NCI-H2227 (cell line): ENCODE measurements around the gene TMEM97.
"Not testable (repeated sequence)": the region's sequence is repeated elsewhere in the genome, so short reads cannot be mapped to it uniquely, and the experiment has no call there.

Source experiments
- DNase-seq: peaks from one replicate; lab custom pipeline; 2025; ENCODE audit not compliant: unreplicated experiment; lab: John Stamatoyannopoulos, UW

TMEM97 gene

GRCh38 chr17:28318759-28319597 lies at the start of gene TMEM97:
TSS of gene TMEM97 (plus strand) at chr17:28319200. CDS start at chr17:28319240, 40 bp downstream.
- DNase-seq = peak; percentile 96

GRCh38 chr17:28270055-28270454 lies 48.9 kb upstream of the TMEM97 start:
- no peak for DNase-seq

- DNase-seq = no peak
Measured at GRCh38 chr17:28270926-28271325, 48.1 kb upstream of the TMEM97 start.

DNA sequence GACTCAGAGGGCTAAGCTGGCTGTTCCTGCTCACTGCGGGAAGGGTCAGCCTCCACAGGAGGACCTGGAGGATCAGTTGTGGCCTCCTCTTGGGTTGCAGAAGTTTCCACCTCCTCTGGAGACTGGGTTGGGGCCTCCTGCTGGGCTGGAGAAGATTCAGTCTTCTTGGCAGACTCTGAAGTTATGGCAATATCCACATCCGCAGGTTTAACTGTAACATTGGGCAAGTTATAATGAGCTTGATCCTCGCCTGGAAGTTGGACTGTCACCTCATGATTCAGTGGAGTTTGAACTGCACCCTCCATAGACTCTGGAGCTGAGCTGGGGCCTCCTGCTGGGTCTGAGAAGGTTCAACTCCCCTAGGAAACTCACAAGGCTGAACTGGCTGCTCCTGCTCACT lies 47.6 kb upstream of the TMEM97 start:
- no peak for DNase-seq

- DNase-seq = no peak
Measured at GRCh38 chr17:28272166-28272565, 46.8 kb upstream of the TMEM97 start.

- not testable (repeated sequence) for DNase-seq
Measured at GRCh38 chr17:28273341-28273740, 45.7 kb upstream of the TMEM97 start.

GRCh38 chr17:28274591-28275265 lies 44.3 kb upstream of the TMEM97 start:
- DNase-seq = no peak

- no peak for DNase-seq
Measured at GRCh38 chr17:28276011-28276410, 43.0 kb upstream of the TMEM97 start.

GRCh38 chr17:28279411-28279810 lies 39.6 kb upstream of the TMEM97 start:
- no peak for DNase-seq

DNA sequence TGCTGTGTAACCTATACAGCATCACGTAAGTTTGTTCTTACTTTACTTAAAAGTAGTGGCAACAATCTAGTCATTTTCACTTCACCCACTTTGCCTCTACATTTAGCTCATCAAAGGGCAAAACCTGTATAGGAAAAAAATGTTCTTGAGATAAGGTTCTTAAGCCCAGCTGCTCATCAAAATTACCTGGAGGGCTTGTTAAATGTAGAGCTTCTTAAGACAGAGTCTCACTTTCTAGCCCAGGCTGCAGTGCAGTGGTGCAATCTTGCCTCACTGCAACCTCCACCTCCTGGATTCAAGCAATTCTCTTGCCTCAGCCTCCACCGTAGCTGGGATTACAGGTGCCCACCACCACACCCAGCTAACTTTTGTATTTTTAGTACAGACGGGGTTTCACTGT lies 38.2 kb upstream of the TMEM97 start:
- no peak for DNase-seq

GRCh38 chr17:28282596-28282995 lies 36.4 kb upstream of the TMEM97 start:
- DNase-seq = peak; percentile 32

DNA sequence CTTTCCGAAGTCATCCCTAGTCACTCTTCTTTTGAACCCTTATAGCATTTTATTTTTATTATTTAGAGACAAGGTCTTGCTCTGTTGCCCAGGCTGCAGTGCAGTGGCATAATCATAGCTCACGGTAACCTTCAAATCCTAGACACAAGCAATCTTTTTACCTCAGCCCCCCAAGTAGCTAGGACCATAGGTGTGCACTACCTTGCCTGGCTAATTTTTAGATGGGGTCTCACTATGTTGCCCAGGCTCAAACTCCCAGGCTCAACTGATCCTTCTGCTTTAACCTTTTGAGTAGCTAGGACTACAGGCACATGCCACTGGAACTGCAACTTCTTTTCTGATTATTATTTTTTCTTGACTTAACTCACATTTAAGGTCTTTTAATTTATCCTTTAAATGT lies 33.0 kb upstream of the TMEM97 start:
- DNase-seq = no peak

GRCh38 chr17:28290703-28291102 lies 28.3 kb upstream of the TMEM97 start:
- no peak for DNase-seq

DNA sequence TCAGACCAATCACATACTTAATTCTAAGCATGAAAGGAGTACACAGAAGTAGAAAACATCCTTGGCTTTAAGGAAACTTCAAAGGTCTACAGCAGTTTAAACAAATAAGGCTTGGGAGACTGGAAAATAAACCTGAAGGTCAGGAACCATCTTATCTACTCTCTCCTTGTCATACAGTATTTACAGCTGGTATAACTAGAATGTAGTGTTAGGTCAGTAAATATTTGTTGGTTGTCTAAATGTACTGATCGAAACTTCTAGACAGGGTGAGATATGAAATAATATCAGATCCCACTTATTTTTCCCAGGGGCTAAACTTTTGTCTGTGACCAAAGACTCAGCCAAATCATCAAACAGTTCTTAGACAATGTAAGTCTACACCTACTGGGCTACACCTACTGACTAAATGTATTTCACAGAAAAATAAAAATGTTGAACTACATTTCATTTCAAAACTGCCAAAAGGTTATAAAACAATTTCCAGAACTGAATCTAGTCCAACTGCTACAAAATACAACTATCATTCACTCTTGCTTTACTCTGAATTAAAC lies 27.1 kb upstream of the TMEM97 start:
- DNase-seq = no peak

DNA sequence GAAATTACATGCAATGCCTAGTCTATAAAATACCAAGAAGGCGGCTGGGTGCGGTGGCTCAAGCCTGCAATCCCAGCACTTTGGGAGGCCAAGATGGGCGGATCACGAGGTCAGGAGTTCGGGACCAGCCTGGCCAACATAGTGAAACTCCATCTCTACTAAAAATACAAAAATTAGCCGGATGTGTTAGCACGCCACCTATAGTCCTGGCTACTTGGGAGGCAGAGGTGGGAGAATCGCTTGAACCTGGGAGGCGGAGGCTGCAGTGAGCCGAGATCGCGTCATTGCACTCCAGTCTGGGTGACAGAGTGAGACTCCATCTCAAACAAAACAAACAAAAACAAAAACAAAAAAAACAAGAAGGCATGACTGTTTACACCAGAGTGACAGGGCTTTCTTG lies 26.1 kb upstream of the TMEM97 start:
- DNase-seq = not testable (repeated sequence)

DNA sequence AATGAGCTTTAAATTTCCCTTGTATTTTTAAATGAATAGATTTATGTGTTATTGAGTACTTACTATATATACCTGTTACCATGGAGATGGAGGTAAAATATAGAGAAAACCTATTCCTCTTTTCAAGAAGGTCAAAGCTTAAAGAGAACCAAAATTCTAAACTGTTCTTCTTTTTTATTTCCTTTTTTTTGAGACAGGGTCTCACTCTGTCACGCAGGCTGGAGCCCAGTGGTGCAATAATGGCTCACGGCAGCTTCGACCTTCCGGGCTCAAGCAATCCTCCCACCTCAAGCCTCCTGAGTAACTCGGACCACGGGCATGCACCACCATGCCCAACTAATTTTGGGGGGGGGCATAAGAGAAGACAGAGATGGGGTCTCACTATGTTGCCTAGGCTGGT lies 25.0 kb upstream of the TMEM97 start:
- DNase-seq = no peak

GRCh38 chr17:28295677-28296578 lies 23.1 kb upstream of the TMEM97 start:
- DNase-seq = no peak

GRCh38 chr17:28298449-28298848 lies 20.6 kb upstream of the TMEM97 start:
- no peak for DNase-seq

DNA sequence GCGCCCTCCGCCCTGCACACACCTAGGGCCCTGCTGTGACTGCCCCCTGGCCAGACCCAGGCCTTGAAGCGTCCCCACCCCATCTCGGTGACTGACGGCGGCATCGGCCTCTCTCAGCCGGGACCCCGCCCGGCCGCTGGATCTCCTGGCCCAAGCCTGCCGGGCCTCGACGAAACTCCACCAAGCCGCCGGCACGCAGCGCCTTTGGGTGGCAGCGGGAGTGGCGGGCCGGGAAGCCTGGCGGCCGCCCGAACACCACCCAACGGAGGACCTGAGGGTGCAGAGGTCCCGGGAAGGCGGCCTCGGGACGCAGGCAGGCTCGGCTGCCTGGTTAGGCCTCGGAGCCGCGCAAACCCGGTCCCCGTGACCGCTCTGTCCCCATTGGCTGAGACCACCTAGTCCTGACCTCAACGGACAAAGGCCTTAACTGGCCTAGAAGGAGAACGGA lies 12.0 kb upstream of the TMEM97 start:
- no peak for DNase-seq

GRCh38 chr17:28313841-28314240 lies 5.2 kb upstream of the TMEM97 start:
- DNase-seq = no peak
